ENCODE measurements around the gene AGAP2.

AGAP2 gene

DNA sequence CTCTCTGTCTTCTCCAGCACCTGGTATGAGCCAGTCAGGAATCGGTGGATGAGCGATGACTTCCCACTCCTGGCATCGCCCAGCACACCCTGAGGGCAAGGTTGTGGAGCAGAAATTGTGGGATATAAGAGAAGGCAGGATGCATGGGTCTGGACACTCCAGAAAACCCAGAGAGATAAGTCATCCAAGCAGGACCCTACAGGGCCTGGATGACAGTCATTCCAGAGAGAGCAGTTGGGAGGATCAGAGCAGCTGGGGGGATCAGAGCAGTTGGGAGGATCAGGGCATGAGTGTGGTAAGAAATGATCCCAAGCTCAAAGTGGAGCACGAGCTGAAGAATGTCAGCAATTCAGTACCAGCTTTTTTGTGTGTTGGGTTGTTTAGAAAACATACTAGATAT, 4.0 kb downstream of the AGAP2 start:
- no peaks in the 10 kb centered on the region for H3K27me3 ChIP-seq (replicated peaks; ENCODE audit: control insufficient read depth, insufficient read depth, low read length)
- no peak overlapping the region for H3K4me3 ChIP-seq (replicated peaks; ENCODE audit: low read depth, low read length)
- TF ChIP-seq, protein P1, sequence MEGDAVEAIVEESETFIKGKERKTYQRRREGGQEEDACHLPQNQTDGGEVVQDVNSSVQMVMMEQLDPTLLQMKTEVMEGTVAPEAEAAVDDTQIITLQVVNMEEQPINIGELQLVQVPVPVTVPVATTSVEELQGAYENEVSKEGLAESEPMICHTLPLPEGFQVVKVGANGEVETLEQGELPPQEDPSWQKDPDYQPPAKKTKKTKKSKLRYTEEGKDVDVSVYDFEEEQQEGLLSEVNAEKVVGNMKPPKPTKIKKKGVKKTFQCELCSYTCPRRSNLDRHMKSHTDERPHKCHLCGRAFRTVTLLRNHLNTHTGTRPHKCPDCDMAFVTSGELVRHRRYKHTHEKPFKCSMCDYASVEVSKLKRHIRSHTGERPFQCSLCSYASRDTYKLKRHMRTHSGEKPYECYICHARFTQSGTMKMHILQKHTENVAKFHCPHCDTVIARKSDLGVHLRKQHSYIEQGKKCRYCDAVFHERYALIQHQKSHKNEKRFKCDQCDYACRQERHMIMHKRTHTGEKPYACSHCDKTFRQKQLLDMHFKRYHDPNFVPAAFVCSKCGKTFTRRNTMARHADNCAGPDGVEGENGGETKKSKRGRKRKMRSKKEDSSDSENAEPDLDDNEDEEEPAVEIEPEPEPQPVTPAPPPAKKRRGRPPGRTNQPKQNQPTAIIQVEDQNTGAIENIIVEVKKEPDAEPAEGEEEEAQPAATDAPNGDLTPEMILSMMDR (IDR thresholded peaks at IDR 0.05; ENCODE audit: insufficient read depth, low read length, poor library complexity, severe bottlenecking) = no peak
- no peak for DNase-seq (ENCODE audit: extremely low read depth, insufficient read length)
- H3K36me3 ChIP-seq (ENCODE audit: control insufficient read depth, insufficient read depth, low read length) = peaks cover 22% of the 10 kb centered on the region

DNA sequence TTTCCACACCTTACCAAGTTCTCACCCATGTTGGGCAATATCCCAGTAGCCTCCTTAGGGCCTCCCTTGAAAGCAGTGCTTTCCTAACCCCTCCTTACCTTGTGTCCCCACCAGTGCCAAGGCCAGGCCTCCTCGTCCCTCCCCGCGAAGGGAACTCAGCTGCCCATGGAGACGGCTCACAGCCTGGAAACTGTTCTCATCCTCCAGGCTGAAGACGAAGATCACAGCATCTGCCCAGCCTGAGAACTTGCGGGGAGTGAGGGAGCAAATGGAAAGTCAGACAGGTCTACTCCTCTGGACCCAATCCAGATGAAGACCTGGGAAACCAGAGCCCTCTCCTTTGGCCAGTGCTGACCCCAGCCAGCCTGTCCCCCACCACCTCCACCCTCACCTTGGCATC, 4.6 kb downstream of the AGAP2 start:
- H3K36me3 ChIP-seq (ENCODE audit: control insufficient read depth, insufficient read depth, low read length) = peaks cover 24% of the 10 kb centered on the region
- H3K27me3 ChIP-seq (replicated peaks; ENCODE audit: control insufficient read depth, insufficient read depth, low read length) = no peaks in the 10 kb centered on the region
- TF ChIP-seq, protein P1 (IDR thresholded peaks at IDR 0.05; ENCODE audit: insufficient read depth, low read length, poor library complexity, severe bottlenecking) = no peak

DNA sequence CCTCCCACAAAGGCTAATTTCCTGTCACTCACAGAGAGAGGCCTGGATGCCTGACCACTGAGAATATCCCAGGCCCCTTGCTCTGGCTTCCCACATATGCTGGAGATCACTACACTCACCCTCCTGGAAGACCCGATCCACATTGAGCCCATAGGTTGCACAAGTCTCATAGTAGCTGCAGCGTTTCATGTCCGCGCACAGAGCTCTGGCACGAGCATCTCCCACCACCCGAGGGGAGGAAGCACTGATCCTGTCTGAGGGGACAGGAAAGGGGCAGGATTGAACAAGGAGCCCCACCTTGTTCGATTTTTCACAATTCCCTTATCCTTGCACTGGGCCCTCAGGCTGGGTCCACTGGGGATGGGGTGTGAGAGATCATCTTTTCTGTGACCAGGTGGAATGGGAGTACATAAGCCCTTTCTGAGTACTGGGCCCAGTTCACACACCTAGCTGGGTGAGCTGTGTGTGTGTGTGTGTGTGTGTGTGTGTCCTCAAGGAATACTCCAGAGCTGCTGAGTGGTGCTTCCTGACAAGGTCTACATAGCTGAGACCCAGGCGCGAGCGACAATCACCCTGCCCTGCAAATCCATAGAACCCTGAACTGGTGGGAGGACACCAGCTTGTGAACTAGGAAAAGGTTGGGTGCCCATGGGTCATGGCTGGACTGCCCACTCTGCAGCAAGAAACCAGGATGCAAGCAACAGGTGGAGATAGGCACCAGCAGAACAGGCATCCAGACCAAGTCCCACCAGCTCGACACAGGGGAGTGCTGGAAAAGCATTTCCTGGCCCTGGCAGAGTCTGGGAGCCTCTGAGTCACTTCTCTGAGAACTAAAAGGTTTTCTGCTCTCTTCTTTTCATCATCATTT, 5.6 kb downstream of the AGAP2 start:
- H3K27me3 ChIP-seq (replicated peaks; ENCODE audit: control insufficient read depth, insufficient read depth, low read length) = no peaks in the 10 kb centered on the region
- TF ChIP-seq, protein P1 (IDR thresholded peaks at IDR 0.05; ENCODE audit: insufficient read depth, low read length, poor library complexity, severe bottlenecking) = no peak
- H3K4me3 ChIP-seq (replicated peaks; ENCODE audit: low read depth, low read length) = no peak overlapping the region
- peaks cover 24% of the 10 kb centered on the region for H3K36me3 ChIP-seq (ENCODE audit: control insufficient read depth, insufficient read depth, low read length)
- no peak for DNase-seq (ENCODE audit: extremely low read depth, insufficient read length)

More for the DNA sequence above, 4.6 kb downstream of the AGAP2 start:
- DNase-seq (ENCODE audit: extremely low read depth, insufficient read length) = no peak
- H3K4me3 ChIP-seq (replicated peaks; ENCODE audit: low read depth, low read length) = no peak overlapping the region

DNA sequence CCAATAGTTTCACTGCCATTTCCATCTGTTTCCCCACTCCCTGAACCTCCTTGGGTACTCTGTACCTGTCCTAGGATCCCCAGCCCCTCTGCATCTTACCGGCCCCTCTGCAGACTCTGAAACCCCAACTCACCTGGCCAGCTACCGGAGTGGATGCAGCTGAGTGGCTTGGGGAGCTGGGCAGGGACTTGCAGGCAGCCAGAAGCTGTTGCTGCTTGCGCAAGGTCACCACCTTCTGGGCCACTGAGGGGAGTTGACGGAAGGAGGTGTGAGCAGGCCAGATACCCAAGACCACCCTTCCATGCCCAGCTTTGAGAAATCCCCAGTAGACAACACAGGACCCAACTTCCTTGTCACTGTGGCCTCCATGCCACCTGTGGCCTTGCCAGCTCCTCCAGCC, 6.3 kb downstream of the AGAP2 start:
- DNase-seq (ENCODE audit: extremely low read depth, insufficient read length) = no peak
- Histone ChIP-seq H3K36me3 (ENCODE audit: control insufficient read depth, insufficient read depth, low read length) (peaks cover 30% of the 10 kb centered on the region), H3K27me3 (replicated peaks; ENCODE audit: control insufficient read depth, insufficient read depth, low read length) (no peaks in the 10 kb centered on the region), H3K4me3 (replicated peaks; ENCODE audit: low read depth, low read length) (no peak overlapping the region)
- TF ChIP-seq, protein P1 (IDR thresholded peaks at IDR 0.05; ENCODE audit: insufficient read depth, low read length, poor library complexity, severe bottlenecking) = no peak

DNA sequence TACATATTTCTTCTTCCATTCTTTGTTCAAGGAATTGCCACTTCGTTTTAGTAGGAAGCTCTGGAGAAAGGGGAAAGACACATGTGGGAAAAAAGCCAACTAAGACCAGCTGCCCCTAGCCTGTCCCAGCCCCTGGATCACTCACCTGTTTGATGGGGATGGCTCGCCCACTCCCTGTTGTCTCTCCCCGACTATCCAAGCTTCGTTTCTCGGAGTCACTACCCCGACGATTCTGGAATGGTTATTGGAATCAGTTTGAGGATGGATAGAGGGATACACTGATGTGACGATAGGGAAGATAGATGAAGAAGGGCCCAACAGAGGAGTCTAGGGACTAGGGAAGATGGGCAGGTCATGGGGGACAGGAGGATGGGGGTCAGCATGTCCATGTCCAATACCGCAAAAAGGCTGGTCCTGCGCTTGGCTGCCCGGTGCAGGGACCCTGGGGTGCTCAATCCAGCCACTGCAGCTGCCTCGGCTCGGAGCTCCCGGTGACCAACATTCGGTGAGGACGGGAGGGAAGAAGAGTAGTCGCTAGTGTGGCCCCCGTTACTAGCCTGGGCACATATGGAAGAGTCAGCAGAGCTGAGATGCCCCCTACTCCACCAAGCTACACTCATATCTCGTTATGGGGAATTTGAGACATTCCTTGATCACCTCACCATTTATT, 7.0 kb downstream of the AGAP2 start:
- no peak for DNase-seq (ENCODE audit: extremely low read depth, insufficient read length)
- Histone ChIP-seq H3K4me3 (replicated peaks; ENCODE audit: low read depth, low read length) (no peak overlapping the region), H3K27me3 (replicated peaks; ENCODE audit: control insufficient read depth, insufficient read depth, low read length) (no peaks in the 10 kb centered on the region), H3K36me3 (ENCODE audit: control insufficient read depth, insufficient read depth, low read length) (peaks cover 34% of the 10 kb centered on the region)
- TF ChIP-seq, protein P1 (IDR thresholded peaks at IDR 0.05; ENCODE audit: insufficient read depth, low read length, poor library complexity, severe bottlenecking) = no peak

All from GM06990 (cell line).